Neural progenitor cell (in vitro differentiated cells): ENCODE data around the gene ZCCHC9.
"Not testable (repeated sequence)": the region's sequence is repeated elsewhere in the genome, so short reads cannot be mapped to it uniquely, and the experiment has no call there.

Experiments
- CTCF ChIP-seq: fragments of 200-600 bp; sonication (generic); IDR thresholded peaks from 2 replicates; pipeline ENCODE4 v1.5.1; 2017; ENCODE audit warnings: antibody characterized with exemption, mild to moderate bottlenecking
- EZH2 ChIP-seq: fragments of 200-600 bp; sonication (generic); IDR thresholded peaks from 2 replicates; pipeline ENCODE4 v1.6.1; 2017; ENCODE audit warnings: antibody characterized with exemption, mild to moderate bottlenecking, moderate library complexity
- EZH2phosphoT487 ChIP-seq: fragments of 200-600 bp; sonication (generic); IDR thresholded peaks from 2 replicates; pipeline ENCODE4 v1.6.1; 2017; ENCODE audit warnings: antibody characterized with exemption

DNA sequence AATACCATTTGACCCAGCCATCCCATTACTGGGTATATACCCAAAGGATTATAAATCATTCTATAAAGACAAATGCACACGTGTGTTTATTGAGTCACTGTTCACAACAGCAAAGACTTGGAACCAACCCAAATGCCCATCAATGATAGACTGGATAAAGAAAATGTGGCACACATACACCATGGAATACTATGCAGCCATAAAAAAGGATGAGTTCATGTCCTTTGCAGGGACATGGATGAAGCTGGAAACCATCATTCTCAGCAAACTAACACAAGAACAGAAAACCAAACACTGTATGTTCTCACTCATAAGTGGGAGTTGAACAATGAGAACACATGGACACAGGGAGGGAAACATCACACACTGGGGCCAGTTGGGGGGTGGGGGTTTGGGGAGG lies 38.6 kb upstream of the ZCCHC9 start:
- not testable (repeated sequence) for TF ChIP-seq EZH2phosphoT487, EZH2, CTCF
